GM11168 (cell line): ENCODE data around the gene MRAP.
"Not testable (repeated sequence)": the region's sequence is repeated elsewhere in the genome, so short reads cannot be mapped to it uniquely, and the experiment has no call there.

Experiments used
- in situ Hi-C: fragments of 300-500 bp; cut with MboI; formaldehyde crosslinking; loops from one replicate; pipeline ENCODE4 v1.12.0; 2022; ENCODE audit warnings: low sequenced_read_pairs; ENCODE audit not compliant: unreplicated experiment

The MRAP gene

DNA sequence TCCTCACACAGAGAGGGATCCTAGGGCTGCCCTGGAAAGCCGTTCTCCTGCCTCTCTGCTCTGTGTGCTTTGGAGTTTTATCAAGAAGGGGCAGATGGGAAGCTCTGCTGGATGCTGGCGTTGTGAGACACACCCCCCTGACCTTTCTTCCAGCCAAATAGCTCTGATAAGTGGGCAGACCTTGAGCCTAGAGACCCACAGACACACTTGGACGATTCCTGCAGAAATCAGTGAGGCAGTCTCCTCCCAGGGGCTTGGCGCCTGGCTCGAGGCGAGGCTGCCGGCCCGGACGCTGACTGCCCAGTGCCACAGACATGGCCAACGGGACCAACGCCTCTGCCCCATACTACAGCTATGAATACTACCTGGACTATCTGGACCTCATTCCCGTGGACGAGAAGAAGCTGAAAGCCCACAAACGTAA is at the start of gene MRAP:
Gene MRAP, plus strand, starts transcription at position 198 of the 424 bp plus-strand sequence. Its CDS starts 117 bp downstream, at position 315.
- in situ Hi-C loops = no loop called here

DNA sequence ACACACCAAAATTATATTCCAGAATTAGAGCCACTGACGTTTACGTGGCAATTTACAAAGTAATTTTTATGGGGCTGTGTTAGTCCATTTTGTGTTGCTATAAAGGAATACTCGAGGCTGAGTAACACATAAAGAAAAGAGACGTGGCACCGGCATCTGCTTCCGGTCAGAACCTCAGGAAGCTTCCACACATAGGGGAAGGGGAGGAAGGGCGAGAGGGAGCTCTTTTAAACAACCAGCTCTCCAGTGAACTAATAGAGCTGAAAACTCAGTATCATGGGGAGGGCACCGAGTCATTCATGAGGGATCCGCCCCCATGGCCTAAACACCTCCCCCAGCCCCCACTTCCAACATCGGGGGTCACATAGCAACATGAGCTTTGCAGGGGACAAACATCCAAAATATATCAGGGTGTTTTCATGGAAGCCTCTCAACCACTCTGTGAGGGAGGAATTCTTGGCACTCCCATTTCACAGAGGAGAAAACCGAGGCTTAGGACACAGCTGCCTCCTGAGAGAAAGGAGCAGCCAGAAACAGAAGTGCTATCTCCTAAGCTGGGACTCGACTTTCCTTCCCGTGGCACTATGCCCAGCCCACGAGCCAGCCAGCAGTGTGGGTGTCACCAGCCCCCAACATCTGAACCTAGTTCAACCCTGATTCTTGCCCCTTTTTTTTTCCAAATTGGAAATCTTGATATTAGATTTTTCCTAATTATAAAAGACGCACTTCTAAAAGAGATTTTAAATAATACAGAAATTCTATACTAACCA is 49.0 kb upstream of the MRAP start:
- in situ Hi-C loops = loop anchor here (10.0 kb wide), 2 partner anchors 125 to 385 kb away; no protein-coding TSS in a partner anchor

DNA sequence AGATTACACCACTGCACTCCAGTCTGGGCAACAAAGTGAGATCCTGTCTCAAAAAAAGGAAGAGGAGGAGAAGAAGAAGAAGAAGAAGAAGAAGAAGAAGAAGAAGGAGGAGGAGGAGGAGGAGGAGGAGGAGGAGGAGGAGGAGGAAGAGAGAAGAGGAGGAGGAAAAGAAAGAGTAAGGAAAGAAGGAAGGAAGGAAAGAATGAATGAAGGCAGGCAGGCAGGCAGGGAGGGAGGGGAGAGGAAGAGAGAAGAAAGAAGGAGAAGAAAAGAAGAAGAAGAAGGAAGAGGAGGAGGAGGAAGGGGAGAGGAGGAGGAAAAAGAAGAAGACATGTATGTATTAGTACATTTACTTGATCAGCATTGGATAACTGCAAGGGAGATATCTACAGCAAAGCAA is 46.5 kb upstream of the MRAP start:
- in situ Hi-C loops = loop anchor here (10.0 kb wide), 1 partner anchor 387 kb away; no protein-coding TSS in a partner anchor

DNA sequence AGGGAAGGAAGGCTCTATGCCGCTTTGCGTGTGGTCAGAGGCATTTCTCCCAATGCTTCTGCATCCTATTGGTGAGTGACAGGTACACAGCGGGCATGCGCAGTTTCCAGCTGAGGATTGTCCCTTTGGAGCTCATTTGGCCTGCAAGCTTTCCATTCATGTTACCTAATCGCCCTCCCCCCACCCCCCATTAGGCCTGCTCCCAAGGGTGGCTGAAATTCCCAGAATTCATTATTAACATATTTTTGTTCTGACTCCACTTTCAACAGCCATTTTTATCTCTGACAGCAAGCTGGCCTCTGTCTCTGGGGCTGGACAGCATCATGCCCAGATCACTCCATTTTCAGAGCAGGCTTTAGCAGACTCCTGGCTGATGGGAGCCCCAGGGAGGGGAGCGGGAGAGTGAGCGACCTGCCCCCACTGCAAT is 45.4 kb upstream of the MRAP start:
- in situ Hi-C loops = loop anchor here (10.0 kb wide), 1 partner anchor 388 kb away; no protein-coding TSS in a partner anchor

DNA sequence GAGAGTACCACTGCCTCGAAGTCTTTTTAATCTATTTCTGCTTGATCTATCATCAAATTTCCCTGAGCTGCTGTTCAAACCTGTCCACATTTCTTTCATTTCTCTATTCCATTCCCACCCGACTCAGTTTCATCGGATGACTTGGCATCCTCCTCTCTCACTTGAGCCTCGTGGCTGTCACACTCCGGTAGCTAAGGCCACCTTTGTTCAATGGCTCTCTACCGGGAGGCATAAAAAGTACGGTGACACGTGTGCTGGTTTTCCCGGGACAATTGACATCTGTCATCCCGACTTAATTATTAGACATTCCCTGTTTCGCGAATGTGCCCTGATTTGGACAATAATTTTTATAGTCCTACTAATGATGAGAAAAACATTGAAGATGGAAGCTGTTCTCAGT is 42.4 kb upstream of the MRAP start:
- in situ Hi-C loops = loop anchor here (10.0 kb wide), 1 partner anchor 391 kb away; no protein-coding TSS in a partner anchor

DNA sequence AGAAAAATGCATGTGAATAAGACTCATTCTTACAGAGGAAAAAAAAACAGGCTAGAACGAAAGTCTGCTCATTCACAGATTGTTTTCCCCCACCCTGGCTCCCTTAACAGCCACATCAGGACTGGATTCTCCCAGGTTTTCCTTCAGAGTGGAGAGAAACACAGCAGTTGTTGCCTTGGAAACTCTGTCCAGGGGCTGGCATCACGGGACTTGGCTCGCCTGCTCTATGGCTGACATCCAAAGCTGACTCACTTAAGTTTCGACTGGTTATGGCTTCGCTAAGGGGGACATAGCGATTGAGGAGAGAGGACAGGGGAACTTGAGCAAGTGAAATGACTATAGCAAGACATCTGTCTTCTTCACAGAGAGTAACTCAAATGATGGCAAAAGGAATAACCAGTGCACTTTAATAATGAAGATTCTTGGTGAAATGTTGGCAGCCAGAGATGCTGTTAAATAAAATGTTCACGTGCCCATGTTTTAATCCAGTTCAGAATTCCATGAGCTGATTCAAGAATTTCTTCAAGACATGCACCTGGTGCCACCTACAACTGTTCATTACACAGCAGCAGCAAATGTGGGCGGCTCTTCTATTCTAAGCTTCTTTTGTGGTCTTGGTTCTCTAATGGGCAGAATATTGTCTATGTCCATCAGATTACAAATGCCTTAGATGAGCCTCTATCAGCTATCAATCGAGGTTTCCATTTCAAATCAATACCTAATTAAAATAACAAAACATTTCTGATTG is 41.6 kb upstream of the MRAP start:
- in situ Hi-C loops = loop anchor here (10.0 kb wide), 1 partner anchor 392 kb away; no protein-coding TSS in a partner anchor

DNA sequence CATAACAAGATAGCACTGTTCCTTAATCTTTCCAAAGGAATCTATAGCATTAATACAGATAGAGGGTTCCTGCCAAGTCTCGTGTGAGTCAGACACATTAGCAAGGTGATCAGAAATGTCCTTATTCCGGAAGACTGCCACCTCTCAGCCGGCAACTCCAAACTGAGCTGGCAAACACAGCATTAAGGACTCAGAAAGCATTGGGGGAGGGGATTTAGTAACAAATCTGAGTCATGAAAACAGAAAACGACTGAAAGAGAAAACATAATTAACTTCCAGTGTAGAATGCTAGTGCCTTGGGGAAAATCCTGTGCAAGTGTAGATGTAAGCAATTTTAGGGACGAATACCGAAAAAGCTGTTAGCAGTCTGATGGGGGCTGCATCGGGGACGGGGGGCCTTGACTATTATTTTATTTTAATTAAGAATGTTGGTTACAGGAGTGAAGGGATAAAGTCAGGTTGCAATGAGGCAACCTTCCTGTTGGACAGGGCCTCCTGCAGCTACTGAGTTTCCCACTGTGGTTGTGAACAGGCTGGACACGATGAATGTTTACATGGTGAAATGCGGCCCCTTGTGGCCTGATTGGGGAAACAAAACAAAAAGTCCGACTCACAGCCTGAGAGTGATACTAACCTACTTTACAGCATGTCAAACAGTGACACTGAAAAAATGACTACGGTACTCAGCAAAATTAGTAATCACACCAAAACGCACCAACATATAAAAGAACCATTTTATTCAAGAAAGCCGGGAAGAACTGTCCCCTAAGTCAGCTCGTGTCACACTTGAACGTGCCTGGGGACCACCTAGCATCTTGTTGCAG is 40.5 kb upstream of the MRAP start:
- in situ Hi-C loops = loop anchor here (10.0 kb wide), 1 partner anchor 393 kb away; no protein-coding TSS in a partner anchor

DNA sequence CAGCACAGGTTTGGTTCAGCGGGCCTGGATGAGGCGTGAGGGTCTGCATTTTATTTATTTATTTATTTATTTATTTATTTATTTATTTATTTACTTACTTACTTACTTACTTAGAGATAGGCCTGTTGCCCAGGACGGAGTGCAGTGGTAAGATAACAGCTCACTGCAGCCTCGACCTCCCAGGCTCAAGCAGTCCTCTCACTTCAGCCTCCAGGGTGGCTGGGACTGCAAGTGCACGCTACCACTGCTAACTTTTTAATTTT is 39.9 kb upstream of the MRAP start:
- in situ Hi-C loops = loop anchor here (10.0 kb wide), 1 partner anchor 394 kb away; no protein-coding TSS in a partner anchor

DNA sequence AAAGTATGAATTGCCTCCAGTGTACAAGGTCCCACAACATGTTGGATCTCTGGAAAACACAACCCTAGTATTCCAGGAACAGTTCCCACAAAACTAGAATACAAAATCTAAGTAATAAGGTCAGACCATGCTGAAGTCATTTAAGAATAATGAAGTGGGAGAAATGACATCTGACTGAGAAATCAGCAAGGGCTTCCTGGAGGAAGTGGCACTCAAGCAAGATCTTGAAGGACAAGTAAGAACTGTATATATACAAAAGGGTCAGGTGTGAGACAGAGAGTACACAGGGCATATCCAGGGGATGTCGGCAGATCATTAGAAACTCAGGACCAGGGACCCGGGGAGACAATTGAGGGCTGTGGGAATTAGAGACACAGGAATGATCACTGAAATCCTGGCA is 38.5 kb upstream of the MRAP start:
- in situ Hi-C loops = no loop called here

DNA sequence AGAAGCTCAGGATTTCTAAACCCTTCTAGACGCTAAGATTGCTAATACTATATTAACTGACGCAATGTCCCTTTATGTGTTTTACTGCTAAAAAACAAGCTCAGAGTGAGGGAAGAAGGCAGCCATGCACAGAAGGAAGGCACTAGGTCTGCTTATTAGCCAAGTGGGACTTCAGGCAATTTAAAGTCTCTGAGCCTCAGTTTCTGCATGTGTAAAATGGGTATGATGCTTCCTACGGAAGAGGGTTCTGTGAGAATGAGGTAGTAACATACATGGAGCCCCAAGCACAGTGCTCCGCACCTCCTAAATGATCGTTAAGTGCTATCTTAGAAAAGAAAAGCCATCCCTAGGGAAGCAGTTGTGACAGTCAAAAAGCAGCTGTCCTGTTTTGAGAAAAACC is 36.7 kb upstream of the MRAP start:
- in situ Hi-C loops = no loop called here

DNA sequence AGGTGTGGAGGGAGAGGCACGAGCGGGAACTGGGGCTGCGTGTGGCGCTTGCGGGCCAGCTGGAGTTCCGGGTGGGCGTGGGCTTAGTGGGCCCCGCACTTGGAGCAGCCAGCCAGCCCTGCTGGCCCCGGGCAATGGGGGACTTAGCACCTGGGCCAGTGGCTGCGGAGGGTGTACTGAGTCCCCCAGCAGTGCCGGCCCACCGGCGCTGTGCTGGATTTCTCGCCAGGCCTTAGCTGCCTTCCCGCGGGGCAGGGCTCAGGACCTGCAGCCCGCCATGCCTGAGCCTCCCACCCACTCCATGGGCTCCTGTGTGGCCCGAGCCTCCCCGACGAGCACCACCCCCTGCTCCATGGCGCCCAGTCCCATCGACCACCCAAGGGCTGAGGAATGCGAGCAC is 33.3 kb upstream of the MRAP start:
- in situ Hi-C loops = not testable (repeated sequence)

DNA sequence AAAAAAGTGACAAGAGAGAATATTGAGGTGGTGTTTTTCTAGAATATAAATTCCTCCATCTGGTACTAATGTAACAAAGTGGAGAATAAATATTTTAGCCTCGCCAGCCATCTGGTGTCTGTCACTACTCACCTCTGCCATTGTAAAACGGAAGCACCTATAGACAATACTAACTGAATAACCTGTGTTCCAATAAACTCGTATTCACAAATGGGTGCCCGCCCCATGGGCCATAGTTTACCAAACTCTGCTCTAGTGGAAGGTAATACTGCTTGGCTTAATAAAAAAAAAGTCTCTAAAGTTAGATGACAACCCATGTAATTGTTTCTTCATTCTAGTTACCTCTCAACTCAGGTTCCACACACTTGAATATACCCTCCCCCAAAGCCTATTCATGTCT is 27.9 kb upstream of the MRAP start:
- in situ Hi-C loops = no loop called here

DNA sequence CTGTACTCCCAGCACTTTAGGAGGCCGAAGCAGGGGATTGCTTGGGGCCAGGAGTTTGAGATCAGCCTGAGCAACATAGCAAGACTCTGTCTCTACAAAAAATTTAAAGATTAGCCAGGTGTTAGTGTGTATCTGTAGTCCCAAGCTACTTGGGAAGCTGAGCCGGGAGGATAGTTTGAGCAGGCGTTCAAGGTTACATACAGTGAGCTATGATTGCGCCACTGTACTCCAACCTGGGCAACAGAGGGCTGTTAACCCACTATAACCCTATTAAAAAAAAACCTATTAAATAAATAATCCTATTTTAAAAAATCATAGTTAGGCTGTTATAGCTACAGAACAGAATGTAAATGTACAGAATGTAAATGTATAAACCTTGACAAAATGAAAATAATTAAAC is 22.0 kb upstream of the MRAP start:
- in situ Hi-C loops = no loop called here

DNA sequence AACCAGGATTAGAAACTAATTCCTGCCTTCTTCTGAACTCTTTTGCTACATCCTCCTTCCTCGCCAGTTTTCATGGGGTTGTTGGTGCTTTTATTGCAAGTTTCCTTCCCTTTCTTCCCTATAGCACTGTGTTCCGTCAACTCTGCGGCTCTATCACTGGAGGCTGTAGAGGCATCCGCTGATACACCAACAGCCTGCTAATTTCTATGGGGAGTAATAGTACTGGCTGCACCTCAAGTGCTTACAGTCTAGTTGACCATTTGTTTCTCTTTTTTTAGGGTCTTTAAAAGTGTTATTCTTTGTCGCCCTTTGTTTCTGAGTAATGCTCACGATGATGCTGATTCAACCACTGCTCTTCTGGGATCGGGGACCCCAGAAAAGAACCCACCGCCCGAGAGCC is 20.6 kb upstream of the MRAP start:
- in situ Hi-C loops = no loop called here

DNA sequence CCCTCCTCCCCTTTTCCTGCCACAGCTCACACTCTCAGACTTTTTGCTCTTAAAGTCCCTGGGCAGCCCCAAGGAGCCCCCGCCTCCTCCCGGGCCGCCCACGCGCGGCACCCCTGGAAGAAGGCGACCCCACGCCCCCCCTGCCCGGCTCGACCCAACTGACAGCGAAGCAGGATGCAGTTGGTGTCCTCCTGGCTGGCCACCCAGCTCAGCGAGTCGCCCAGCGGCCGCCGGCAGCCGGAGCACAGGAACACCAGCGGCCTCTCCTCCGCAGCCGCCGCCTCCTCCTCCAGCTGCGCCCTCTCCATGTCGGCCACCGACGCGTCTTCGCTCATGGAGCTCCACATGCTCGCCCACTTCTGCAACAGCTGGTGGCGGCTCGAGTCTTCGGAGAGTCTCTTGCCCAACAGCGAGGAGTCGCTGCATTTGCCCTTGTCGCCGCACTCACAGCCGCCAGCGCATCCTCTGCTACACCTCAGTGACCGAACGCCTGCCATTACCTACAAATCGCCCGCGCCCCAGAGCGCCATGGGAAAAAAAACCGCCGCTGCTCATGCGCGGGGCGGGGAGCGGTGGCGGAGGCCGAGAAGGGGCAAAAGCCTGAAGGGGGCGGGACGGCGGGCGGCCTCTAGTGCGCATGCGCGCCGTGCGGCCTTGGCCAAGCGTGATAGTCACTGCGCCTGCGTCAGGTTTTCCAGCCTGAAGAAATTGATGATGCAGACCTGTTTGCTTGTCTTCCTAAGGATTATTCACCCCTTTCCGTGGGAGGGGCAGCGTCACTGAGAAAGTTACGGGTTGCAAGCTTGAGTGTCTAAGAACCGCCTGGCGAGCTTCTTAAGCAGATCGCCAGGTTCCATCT is 19.9 kb upstream of the MRAP start, which contains the start of gene MIS18A:
Gene MIS18A, minus strand, starts transcription at position 532 of the 859 bp plus-strand sequence. Its CDS starts 35 bp downstream, at position 497.
- in situ Hi-C loops = no loop called here

DNA sequence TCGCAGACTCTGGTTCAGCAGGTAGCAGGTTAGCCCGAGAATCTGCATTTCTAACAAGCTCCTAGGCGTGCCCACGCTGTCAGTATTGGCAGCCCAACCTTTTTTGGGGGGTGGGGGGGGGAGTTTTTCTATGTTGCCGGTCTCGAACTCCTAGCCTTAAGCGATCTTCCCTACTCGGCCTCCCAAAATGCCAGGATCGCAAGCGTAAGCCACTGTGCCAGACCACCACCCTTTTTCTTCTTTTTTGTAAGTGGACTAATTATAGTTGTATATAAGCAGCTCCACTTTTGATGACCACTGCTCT is 19.3 kb upstream of the MRAP start:
- in situ Hi-C loops = no loop called here

DNA sequence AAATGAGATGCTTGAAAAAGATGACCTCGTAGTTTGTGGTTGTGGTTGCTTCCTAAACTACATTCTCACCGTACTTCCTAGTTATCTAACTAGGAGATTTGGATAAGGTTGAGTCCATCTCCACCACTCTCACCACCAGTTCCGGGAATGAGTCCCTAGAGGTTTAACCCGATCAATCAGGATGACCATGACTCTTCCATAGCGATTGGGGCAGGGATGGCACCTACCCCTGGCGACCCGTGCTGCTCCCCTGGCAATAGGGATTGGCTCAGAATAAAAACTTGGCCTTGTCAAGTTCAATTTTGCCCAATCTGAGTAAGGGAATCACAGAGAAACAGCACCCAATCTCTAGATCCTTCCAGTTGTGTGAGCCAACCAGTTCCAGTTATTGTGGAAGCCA is 17.1 kb upstream of the MRAP start:
- in situ Hi-C loops = no loop called here

DNA sequence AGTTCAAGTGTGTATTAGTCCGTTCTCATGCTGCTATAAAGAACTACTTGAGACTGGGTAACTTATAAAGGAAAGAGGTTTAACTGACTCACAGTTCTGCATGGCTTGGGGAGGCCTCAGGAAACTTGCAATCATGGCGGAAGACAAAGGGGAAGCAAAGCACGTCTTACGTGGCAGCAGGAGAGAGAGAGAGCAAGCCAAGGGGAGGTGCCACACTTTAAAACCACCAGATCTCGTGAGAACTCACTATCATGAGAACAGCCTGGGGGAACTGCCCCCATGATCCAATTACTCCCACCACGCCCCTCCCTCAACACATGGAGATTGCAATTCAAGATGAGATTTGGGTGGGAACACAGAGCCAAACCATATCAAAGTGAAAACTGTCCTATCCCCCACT is 15.7 kb upstream of the MRAP start:
- in situ Hi-C loops = no loop called here

DNA sequence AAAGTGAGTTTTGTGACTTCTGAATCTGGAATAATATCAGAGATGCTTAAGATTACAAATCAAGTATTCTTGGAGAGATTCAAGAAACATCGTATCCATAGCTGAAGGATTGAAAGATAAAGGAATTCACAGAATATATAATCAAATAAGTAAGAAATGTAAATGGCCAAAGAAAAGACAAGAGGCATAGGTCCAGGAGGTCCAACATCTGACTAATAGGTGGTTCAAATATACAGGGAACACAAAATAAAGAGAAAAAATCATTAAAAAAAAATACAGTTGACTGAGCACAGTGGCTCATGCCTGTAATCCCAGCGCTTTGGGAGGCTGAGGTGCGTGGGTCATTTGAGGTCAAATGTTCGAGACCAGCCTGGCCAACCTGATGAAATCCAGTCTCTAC is 13.2 kb upstream of the MRAP start:
- in situ Hi-C loops = no loop called here

DNA sequence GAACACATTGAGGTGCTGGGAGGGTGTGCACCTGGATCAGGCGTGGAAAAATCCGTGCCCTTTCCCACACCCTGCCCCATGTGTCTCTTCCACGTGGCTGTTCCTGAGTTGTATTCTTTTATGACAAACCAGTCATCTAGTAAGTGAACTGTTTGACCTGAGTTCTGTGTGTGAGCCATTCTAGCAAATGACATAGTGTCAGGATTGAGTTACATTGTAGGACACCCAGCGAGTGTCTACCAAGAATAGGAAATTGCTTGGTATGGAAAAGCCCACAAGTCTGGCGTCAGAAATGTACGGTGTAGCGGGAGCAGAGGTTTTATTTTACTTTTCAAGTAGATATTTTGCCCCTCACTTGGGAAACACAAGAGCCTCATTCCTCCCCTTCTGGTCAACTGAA is 1.2 kb upstream of the MRAP start:
- in situ Hi-C loops = no loop called here
